Lung (tissue), 12 donors: Measurements from ENCODE around the gene VAV1. TPM values are rescaled to one million over a fixed set of nuclear protein-coding genes. Genes with fewer than 3 reads are reported as not detected.

ENCODE experiments used
- ATAC-seq: fragments of 200-7000 bp; cut with Tn5 transposase; one replicate; pipeline ENCODE4 v1.9.1; 2020; ENCODE audit warnings: moderate number of reproducible peaks; ENCODE audit not compliant: insufficient read depth, low FRiP score
- DNase-seq, 3 donors: peaks; one replicate each; pipeline ENCODE4 v3.0.0-alpha.2; 2013 to 2017
- H3K27ac ChIP-seq, 2 donors: one replicate each; pipeline ENCODE4 v1.5.1; 2013; ENCODE audit warnings: mild to moderate bottlenecking in 2 of 2, moderate library complexity in 2 of 2, control low read depth in 1 of 2, inconsistent platforms in 1 of 2, low read depth in 1 of 2, low read length in 1 of 2
- H3K27me3 ChIP-seq, 3 donors: one replicate each; pipeline ENCODE4 v1.5.1; 2013; ENCODE audit warnings: low read length in 2 of 3; ENCODE audit not compliant: control insufficient read depth in 3 of 3, insufficient read depth in 3 of 3
- H3K36me3 ChIP-seq, 4 donors: one replicate each; pipeline ENCODE4 v1.5.1; 2013; ENCODE audit warnings: low read length in 4 of 4, mild to moderate bottlenecking in 1 of 4, moderate library complexity in 1 of 4; ENCODE audit not compliant: control insufficient read depth in 4 of 4, insufficient read depth in 4 of 4
- H3K4me1 ChIP-seq, 5 donors: one replicate each; pipeline ENCODE4 v1.5.1; 2013; ENCODE audit warnings: low read length in 5 of 5, mild to moderate bottlenecking in 2 of 5, moderate library complexity in 1 of 5; ENCODE audit not compliant: control insufficient read depth in 5 of 5, insufficient read depth in 5 of 5
- H3K4me3 ChIP-seq: one replicate; pipeline ENCODE4 v1.5.1; 2013; ENCODE audit warnings: mild to moderate bottlenecking, control low read depth, moderate library complexity
- H3K9ac ChIP-seq, 2 donors: one replicate each; pipeline ENCODE4 v1.5.1; 2013; ENCODE audit warnings: low read length in 2 of 2, control low read depth in 1 of 2; ENCODE audit not compliant: insufficient read depth in 1 of 2
- H3K9me3 ChIP-seq, 4 donors: one replicate each; pipeline ENCODE4 v1.5.1; 2013; ENCODE audit warnings: low read length in 3 of 4, mild to moderate bottlenecking in 1 of 4, moderate library complexity in 1 of 4; ENCODE audit not compliant: control insufficient read depth in 4 of 4, insufficient read depth in 3 of 4
- WGBS, 2 donors: extraction: QIAGEN DNeasy Blood & Tissue Kit; methylation state at CpG; one replicate each; pipeline ENCODE4 v1.1.7; 2013; 5-methylcytosine and 5-hydroxymethylcytosine counted together
- polyA plus RNA-seq, 2 donors: library from polyadenylated mRNA; stranded (reverse); fragments of 200-250 nt; gene quantifications; one replicate each; pipeline ENCODE4 v1.2.1, GENCODE V29; 2013
- total RNA-seq, 2 donors: library from RNA; depleted of rRNA in 1 of 2; stranded (reverse); fragments of >200 nt in 1 of 2; gene quantifications; one replicate each; pipeline ENCODE4 v1.2.1, GENCODE V29; 2014 to 2021
- TF ChIP-seq, protein P1 (sequence below): IDR thresholded peaks from 2 replicates; pipeline ENCODE4 v1.5.1; 2012; ENCODE audit warnings: mild to moderate bottlenecking; ENCODE audit errors: control extremely low read depth, extremely low read depth
- donor health status: control.
- donor health status: control.
- donor health status: Bipolar disorder and iron deficiency.
- donor health status: healthy.
- donor health status: DM: yes; HTN: yes; CAD: no.

VAV1 gene
- total and polyA plus RNA-seq, 4 donors = 8.7 to 60.8 (median 21.9) TPM

DNA sequence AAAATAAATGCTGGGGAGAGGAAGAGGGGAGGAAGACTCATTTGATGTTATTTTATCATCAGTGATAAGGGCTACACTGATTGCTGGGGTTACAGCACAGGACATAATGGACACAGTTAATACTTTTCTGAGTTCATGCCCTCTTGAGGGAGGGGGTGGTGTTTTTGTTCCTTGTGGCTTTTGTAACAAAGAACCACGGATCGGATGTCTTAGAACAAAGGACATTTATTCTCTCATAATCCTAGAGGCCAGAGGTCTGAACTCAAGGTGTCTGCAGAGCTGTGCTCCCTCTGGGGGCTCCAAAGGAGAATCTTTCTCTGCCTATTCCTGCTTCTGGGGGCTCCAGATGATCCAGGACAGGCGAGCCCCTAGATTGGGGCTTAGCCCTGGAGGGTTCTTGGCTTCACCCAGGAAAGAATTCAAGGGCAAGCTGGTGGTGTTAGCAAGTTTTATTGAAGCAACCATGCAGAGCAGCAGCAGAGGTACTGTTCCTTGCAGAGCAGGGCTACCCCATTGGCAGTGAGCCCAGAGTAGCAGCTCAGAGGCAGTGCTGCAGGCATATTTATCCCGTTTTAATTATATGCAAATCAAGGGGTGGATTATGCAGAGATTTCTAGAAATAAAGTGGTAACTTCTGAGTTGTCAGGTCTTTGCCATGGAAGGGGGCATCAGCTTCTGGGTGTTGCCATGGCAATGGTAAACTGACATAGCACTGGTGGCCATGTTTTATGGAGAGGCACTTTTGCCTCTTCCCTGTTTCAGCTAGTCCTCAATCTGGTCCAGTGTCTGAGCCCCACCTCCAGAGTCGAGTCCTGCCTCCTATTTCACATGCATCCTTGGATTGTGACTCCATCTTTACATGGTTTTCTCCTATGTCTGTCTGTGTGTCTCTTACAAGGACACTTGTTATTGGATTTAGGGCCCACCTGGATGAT, 18.0 kb downstream of the VAV1 start:
- H3K9me3 ChIP-seq = peaks cover 0 to 9% (median 3%) of the 10 kb centered on the region in 4 donors
- ATAC-seq (no peak), DNase-seq (no peak)
- peaks cover 0 to 4% (median 0%) of the 10 kb centered on the region in 5 donors for H3K4me1 ChIP-seq
- WGBS, 2 donors = 60 to 72% methylated on average over 5 of the region's 5 CpGs
- H3K36me3 ChIP-seq = no peaks in the 10 kb centered on the region
- no peak overlapping the region for H3K9ac ChIP-seq
- H3K4me3 ChIP-seq = no peak overlapping the region
- no peaks in the 10 kb centered on the region for H3K27me3 ChIP-seq
- H3K27ac ChIP-seq = no peak overlapping the region
- TF ChIP-seq, protein P1, sequence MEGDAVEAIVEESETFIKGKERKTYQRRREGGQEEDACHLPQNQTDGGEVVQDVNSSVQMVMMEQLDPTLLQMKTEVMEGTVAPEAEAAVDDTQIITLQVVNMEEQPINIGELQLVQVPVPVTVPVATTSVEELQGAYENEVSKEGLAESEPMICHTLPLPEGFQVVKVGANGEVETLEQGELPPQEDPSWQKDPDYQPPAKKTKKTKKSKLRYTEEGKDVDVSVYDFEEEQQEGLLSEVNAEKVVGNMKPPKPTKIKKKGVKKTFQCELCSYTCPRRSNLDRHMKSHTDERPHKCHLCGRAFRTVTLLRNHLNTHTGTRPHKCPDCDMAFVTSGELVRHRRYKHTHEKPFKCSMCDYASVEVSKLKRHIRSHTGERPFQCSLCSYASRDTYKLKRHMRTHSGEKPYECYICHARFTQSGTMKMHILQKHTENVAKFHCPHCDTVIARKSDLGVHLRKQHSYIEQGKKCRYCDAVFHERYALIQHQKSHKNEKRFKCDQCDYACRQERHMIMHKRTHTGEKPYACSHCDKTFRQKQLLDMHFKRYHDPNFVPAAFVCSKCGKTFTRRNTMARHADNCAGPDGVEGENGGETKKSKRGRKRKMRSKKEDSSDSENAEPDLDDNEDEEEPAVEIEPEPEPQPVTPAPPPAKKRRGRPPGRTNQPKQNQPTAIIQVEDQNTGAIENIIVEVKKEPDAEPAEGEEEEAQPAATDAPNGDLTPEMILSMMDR = no peak

DNA sequence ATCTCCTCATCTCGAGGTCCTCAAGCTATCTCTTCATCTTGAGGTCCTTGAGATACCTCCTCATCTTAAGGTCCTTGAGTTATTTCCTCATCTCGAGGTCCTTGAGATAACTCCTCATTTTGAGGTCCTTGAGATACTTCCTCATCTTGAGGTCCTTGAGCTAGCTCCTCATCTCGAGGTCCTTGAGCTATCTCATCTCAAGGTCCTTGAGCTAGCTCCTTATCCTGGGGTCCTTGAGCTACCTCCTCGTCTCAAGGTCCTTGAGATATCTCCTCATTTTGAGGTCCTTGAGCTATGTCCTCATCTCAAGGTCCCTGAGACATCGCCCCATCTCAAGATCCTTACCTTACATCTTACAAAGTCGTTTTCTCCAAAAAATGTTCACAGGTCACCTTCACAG, 18.7 kb downstream of the VAV1 start:
- no peak overlapping the region for H3K27ac ChIP-seq
- WGBS, 2 donors = 61 to 73% methylated on average over 6 of the region's 6 CpGs
- peaks cover 0 to 9% (median 3%) of the 10 kb centered on the region in 4 donors for H3K9me3 ChIP-seq
- ATAC-seq = no peak
- no peak overlapping the region for H3K9ac ChIP-seq
- no peaks in the 10 kb centered on the region for H3K36me3 ChIP-seq
- DNase-seq = no peak
- no peak overlapping the region for H3K4me3 ChIP-seq
- H3K4me1 ChIP-seq = peaks cover 0 to 4% (median 0%) of the 10 kb centered on the region in 5 donors
- TF ChIP-seq, protein P1 = no peak
- H3K27me3 ChIP-seq = no peaks in the 10 kb centered on the region

DNA sequence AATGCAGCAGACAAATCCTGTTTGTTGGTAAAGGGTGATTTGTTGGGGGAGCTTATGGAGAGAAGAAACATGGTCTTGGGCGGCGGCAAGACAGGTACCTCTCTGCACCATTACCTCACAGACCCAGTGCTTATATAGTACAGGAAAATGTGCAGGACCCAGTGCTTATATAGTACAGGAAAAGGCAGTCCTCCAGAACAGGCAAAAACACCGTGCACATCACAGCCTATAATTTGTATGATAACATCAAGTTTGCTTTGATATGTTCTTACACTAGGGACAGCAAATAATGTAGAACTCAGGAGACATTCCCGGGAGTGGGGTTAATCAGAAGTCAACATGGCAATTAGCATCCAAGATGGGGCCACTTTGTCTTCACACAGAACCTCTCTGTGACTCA, 20.9 kb downstream of the VAV1 start:
- Histone ChIP-seq H3K27ac (no peak overlapping the region), H3K4me1 (peaks cover 0 to 4% (median 0%) of the 10 kb centered on the region in 5 donors), H3K4me3 (no peak overlapping the region), H3K27me3 (no peaks in the 10 kb centered on the region), H3K9me3 (peaks cover 0 to 9% (median 3%) of the 10 kb centered on the region in 4 donors), H3K9ac (no peak overlapping the region), H3K36me3 (no peaks in the 10 kb centered on the region)
- TF ChIP-seq, protein P1 = no peak
- WGBS, 2 donors = 72 to 80% methylated on average over 4 of the region's 4 CpGs
- ATAC-seq (no peak), DNase-seq (no peak)
